GM06990 (cell line): Measurements from ENCODE around the gene SORBS2.
"Not testable (repeated sequence)": the region's sequence is repeated elsewhere in the genome, so short reads cannot be mapped to it uniquely, and the experiment has no call there.

Source experiments
- DNase-seq: peaks from one replicate; pipeline ENCODE4 v3.0.0-alpha.2; 2011; ENCODE audit not compliant: insufficient read length; ENCODE audit errors: extremely low read depth
- H3K27me3 ChIP-seq: replicated peaks from 2 replicates; pipeline ENCODE4 v1.6.0; 2011; ENCODE audit warnings: low read length; ENCODE audit not compliant: control insufficient read depth, insufficient read depth
- H3K36me3 ChIP-seq: 2 replicates; pipeline ENCODE4 v1.5.1; 2011; ENCODE audit warnings: low read length; ENCODE audit not compliant: control insufficient read depth, insufficient read depth
- H3K4me3 ChIP-seq: replicated peaks from 2 replicates; pipeline ENCODE4 v1.5.1; 2011; ENCODE audit warnings: low read depth, mild to moderate bottlenecking, control low read depth, low read length
- TF ChIP-seq, protein P1 (sequence below): IDR thresholded peaks from 2 replicates; pipeline ENCODE4 v1.5.1; 2011; ENCODE audit warnings: low read length, control low read depth, mild to moderate bottlenecking, inconsistent platforms; ENCODE audit not compliant: insufficient read depth, poor library complexity, severe bottlenecking

SORBS2 gene

DNA sequence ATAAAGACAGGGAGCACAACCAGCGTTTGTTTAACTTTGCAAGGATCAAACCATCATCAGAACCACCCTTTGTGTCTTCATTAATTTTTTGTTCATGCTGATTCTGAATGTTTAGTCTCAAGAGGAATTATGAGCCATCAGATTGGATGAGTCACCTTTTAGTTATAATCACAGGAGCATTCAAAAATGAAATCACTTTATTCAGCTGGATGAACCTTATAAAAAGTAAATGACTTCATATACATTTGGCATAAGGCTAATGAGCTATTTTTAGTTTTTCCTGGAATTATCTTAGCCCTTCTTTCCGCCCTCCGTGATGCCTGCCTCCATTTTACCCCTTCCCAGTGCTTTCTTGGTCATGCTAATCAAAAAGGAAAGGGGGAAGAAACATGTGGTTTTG, 103.6 kb downstream of the SORBS2 start:
- no peak for DNase-seq
- Histone ChIP-seq H3K4me3 (no peak overlapping the region), H3K36me3 (no peaks in the 10 kb centered on the region), H3K27me3 (no peaks in the 10 kb centered on the region)
- TF ChIP-seq, protein P1, sequence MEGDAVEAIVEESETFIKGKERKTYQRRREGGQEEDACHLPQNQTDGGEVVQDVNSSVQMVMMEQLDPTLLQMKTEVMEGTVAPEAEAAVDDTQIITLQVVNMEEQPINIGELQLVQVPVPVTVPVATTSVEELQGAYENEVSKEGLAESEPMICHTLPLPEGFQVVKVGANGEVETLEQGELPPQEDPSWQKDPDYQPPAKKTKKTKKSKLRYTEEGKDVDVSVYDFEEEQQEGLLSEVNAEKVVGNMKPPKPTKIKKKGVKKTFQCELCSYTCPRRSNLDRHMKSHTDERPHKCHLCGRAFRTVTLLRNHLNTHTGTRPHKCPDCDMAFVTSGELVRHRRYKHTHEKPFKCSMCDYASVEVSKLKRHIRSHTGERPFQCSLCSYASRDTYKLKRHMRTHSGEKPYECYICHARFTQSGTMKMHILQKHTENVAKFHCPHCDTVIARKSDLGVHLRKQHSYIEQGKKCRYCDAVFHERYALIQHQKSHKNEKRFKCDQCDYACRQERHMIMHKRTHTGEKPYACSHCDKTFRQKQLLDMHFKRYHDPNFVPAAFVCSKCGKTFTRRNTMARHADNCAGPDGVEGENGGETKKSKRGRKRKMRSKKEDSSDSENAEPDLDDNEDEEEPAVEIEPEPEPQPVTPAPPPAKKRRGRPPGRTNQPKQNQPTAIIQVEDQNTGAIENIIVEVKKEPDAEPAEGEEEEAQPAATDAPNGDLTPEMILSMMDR: no peak

DNA sequence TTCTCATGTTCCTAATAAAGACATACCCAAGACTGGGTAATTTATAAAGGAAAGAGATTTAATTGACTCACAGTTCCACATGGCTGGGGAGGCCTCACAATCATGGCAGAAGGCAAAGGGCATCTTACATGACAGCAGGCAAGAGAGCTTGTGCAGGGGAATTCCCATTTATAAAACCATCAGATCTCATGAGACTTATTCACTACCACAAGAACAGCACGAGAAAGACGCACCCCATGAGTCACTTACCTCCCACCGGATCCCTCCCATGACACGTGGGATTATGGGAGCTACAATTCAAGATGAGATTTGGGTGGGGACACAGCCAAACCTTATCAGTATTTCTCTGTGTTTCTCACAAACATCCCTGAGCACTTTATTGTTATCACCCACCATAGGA, 104.4 kb downstream of the SORBS2 start:
- DNase-seq, H3K36me3 ChIP-seq, H3K27me3 ChIP-seq, H3K4me3 ChIP-seq: not testable (repeated sequence)

DNA sequence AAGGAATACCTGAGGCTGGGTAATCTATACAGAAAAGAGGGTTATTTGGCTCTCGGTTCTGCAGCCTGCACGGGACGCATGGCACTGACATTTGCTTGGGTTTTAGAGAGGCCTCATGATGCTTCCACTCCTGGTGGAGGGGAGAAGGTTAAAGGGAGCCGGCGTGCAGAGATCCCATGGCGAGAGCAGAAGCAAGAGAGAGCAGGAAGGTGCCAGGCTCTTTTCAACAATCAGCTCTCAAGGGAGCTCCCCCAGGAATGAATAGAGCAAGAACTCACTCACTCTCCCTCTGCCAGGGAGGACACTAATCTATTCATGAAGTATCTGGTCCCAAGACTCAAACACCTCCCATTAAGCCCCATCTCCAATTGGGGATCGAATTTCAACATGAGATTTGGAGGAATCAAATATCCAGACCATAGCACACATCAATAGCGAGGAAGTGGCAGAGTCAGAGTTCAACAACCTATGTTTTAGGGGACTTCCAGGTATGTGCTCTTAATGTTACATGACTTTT, 109.8 kb downstream of the SORBS2 start:
- DNase-seq: no peak
- Histone ChIP-seq H3K36me3 (no peaks in the 10 kb centered on the region), H3K4me3 (no peak overlapping the region), H3K27me3 (no peaks in the 10 kb centered on the region)
- TF ChIP-seq, protein P1: no peak

DNA sequence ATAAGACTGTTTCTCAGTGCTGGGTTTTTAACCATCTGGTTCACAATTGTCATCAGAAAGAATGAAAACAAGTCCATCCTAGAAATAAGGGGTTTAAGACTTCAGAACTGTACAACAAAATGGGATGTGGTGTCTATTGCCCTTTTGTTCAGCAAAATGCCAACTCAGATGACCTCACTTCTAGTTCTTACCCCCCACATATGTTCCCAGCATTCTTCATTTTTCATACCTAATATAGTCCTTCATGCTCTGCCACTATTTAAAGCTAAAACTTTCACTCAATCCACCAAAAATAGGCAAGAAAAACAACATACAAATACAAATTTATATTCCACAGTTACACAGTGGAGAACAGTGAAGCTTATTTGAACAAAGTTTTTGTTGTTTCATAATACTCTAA, 111.4 kb downstream of the SORBS2 start:
- Histone ChIP-seq H3K27me3 (no peaks in the 10 kb centered on the region), H3K36me3 (no peaks in the 10 kb centered on the region), H3K4me3 (no peak overlapping the region)
- TF ChIP-seq, protein P1: no peak
- DNase-seq: no peak

DNA sequence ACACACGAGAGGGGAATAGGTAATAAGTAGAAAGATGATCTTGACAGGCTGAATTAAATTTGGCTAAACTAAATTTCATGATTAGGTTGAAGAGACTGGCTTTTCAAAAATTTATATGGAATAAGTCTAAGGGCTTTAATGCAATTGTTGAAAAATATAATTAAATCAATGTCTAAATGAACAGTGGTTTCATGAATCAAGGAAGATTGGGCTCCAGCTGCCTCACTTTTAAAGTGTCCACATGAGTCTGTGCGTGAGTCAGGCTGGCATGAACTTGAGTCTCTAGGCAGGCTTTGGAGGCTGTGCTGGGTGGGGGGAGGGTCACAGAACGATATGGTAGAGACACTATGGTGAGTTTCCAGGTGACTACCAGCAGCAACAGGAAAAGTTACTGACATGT, 111.9 kb downstream of the SORBS2 start:
- no peak for DNase-seq
- H3K4me3 ChIP-seq: no peak overlapping the region
- TF ChIP-seq, protein P1: no peak
- H3K36me3 ChIP-seq: no peaks in the 10 kb centered on the region
- no peaks in the 10 kb centered on the region for H3K27me3 ChIP-seq

DNA sequence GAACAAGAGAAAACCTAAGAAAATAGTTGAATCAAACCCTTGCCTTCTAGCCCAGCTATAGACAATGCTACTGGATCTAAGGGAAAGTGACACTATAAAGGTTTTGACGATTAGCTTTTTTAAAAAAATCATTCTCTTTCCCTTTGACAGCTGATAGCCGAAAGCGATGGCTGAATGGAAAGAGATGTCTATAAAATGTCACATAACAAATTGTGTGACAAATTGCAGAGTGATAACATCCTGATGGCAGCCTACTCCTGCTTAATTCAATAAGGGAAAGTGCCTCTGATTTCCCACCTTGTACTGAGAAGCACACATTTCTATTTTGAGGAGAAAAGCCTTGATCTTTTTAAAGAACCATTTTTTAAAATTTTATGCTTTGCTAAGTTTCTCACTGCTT, 114.5 kb downstream of the SORBS2 start:
- H3K4me3 ChIP-seq: no peak overlapping the region
- DNase-seq: no peak
- H3K27me3 ChIP-seq: no peaks in the 10 kb centered on the region
- H3K36me3 ChIP-seq: no peaks in the 10 kb centered on the region
- TF ChIP-seq, protein P1: no peak
